Astrocyte of the cerebellum (primary cell): ENCODE results near the gene PLCB2.

Experiments
- DNase-seq: peaks from one replicate; pipeline ENCODE4 v3.0.0-alpha.2; 2011; ENCODE audit warnings: low read depth
- H3K4me3 ChIP-seq: 2 replicates; pipeline ENCODE4 v1.5.1; 2011; ENCODE audit warnings: mild to moderate bottlenecking, low read depth, low read length, moderate library complexity
- in situ Hi-C: cut with HindIII; loops from 2 replicates; pipeline ENCODE4 v1.10.0; 2017; ENCODE audit warnings: low sequenced_read_pairs
- TF ChIP-seq, protein P1 (sequence below): IDR thresholded peaks from 2 replicates; pipeline ENCODE4 v1.5.1; 2012; ENCODE audit warnings: low read length, low read depth, moderate library complexity, mild to moderate bottlenecking; ENCODE audit errors: missing control alignments

The PLCB2 gene

DNA sequence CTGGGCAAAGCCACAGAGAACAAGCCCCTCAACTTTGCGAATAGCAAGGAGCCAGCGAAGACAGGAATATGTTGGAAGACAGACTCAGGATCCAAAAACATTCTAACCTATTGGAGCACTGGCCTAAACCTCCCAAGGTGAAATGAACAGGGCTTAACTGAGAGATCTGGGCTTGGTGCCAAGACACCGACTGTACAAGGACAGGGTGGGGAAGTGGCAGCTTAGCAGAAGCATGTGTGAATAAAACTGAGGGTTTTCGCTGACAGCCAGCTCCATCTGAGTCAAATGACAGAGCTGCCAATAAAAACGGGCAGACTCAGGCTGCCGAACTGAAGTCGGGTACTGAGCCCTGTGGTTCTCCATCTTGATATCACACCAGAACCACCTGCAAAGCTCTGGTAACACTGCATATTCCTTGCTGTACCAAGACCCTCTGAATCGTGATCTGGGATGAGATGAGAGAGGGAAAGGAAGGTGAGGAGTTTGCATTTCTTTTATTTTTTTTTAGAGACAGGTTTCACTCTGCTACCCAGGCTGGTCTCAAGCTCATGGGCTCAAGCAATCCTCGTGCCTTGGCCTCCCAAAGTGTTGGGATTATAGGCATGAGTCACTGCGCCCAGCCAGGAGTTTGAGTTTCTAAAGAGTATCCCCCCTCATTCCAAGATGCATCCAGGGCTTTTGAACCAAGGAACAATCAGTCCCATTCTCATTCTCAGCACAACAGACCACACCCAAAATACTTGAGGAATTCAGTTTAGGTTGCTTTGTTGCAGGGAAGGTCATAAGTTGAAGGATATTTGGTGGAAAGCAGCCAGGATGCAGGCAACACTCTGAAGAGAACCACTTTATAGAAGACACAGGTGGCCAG is 6.0 kb upstream of the PLCB2 start:
- no peak for DNase-seq
- no peak overlapping the region for H3K4me3 ChIP-seq
- in situ Hi-C loops: no loop called here
- TF ChIP-seq, protein P1, sequence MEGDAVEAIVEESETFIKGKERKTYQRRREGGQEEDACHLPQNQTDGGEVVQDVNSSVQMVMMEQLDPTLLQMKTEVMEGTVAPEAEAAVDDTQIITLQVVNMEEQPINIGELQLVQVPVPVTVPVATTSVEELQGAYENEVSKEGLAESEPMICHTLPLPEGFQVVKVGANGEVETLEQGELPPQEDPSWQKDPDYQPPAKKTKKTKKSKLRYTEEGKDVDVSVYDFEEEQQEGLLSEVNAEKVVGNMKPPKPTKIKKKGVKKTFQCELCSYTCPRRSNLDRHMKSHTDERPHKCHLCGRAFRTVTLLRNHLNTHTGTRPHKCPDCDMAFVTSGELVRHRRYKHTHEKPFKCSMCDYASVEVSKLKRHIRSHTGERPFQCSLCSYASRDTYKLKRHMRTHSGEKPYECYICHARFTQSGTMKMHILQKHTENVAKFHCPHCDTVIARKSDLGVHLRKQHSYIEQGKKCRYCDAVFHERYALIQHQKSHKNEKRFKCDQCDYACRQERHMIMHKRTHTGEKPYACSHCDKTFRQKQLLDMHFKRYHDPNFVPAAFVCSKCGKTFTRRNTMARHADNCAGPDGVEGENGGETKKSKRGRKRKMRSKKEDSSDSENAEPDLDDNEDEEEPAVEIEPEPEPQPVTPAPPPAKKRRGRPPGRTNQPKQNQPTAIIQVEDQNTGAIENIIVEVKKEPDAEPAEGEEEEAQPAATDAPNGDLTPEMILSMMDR: no peak

DNA sequence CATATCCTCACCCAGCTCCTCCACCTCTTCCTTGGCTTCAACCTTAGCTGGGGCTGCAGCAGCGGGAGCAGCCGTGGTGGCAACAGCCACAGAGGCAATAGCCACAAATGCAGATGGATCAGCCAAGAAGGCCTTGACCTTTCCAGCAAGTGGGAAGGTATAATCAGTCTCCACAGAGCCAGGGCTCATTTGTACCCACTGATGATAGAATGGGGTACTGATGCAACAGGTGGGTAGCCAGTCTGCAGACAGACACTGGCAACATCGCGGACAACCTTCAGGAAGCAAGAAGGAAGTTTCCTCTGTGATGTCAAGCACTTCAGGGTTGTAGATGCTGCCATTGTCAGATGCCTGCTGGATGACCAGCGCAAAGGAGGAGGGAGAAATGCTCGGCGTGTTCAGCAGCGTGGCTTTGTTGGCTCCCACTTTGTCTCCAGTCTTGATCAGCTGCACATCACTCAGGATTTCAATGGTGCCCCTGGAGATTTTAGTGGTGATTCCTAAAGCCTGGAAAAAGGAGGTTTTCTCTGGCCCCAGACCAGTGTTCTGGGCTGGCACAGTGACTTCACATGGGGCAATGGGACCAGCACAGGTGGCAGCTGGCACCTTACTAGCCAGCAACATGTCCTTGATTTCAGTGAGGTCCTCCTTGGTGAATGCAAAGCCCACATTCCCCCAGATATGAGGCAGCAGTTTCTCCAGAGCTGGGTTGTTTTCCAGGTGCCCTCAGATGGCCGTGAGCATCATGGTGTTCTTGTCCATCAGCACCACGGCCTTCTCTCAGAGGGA is 4.8 kb upstream of the PLCB2 start:
- no peak overlapping the region for H3K4me3 ChIP-seq
- TF ChIP-seq, protein P1: no peak
- DNase-seq: no peak
- in situ Hi-C loops: no loop called here

DNA sequence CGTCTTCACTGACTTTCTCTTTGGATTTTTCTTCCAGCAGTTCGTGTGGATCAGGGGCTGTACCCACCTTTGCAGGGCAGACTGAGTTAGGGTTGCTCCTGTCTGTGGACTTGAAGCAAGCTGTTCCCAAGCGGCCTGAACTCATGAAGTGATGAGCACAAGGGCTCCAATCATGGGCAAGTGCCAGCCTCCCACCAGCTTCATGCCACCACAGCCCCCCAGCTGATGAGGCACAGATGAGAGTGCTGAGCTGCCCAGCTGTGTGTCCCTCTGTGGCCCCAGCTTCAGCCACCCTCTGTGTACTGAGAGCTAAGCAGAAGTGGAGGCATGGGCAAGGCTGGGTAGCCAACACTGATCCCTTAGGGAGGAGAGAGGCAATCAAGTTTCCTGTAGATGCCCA is 3.3 kb upstream of the PLCB2 start:
- TF ChIP-seq, protein P1: no peak
- in situ Hi-C loops: no loop called here
- no peak for DNase-seq
- H3K4me3 ChIP-seq: no peak overlapping the region

DNA sequence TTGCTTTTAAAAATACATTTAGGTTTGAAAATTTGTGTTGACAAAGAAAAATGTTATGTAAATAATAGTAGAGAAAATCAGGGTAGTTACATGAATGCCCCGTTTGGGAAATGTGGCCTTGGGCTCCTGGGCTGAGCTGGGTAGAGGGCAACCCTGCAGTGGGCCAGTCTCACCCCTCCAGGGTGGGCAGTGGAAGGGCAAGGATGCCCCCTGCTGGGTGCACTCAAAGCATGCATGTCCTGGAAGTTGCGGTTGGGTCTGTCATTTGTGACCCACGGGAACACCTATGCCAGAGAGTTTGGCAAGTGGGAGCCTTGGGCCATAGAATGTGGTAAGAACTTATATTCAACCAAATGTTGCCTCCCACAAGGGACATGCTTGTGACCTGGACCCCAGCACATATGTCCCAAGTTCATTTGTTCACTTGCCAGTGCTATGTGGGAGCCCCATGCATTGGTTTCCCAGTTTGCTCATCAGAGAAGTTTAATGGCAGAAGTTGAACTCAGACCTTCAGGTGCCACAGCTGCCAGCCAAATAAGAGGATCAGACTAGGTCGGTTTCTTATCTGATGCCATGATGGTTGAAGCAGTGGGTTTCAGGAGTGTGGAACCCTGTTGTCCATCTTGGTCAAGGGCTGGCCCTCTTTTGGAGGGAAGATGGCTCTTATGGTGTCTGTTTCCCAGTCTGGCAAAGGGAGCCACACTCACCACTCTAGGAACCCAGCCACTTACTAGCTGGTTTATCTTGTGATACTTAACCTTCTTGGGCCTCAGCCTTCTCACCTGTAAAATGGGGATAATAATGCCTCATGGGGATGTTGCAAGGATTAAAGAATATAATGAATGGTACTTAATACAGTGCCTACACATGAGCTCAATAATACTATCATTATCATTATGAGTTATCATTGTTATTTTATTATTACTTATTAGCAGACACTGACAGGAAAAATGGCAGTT is 2.5 kb upstream of the PLCB2 start:
- TF ChIP-seq, protein P1: peak; percentile 62
- DNase-seq: no peak
- no peak overlapping the region for H3K4me3 ChIP-seq
- in situ Hi-C loops: no loop called here

DNA sequence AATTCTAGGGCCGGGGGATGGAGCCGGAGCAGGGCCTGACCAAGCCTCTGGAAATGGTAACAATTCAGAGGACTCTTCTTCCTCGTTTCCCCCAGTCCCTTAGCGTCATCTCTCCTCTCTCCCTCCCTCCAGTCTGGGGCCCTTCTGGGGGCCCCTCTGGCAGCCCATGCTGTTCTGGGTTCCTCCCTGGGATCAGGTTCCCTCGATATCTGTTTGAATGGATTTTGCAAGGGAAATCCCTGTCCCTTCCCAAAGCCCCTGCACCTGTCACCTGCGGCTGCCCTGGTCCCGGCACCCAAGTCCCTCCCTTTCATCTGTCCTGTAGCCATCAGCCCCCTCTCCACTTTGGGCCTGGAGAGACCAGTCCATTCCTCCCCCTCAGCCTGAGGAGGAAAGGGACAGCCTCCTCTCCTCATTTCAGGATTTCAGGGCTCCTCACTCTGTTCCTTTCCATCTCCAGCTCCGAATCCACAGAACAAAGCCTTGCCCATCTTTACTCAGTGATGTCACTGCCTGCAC is 1.7 kb upstream of the PLCB2 start:
- in situ Hi-C loops: no loop called here
- no peak overlapping the region for H3K4me3 ChIP-seq
- TF ChIP-seq, protein P1: no peak
- no peak for DNase-seq

DNA sequence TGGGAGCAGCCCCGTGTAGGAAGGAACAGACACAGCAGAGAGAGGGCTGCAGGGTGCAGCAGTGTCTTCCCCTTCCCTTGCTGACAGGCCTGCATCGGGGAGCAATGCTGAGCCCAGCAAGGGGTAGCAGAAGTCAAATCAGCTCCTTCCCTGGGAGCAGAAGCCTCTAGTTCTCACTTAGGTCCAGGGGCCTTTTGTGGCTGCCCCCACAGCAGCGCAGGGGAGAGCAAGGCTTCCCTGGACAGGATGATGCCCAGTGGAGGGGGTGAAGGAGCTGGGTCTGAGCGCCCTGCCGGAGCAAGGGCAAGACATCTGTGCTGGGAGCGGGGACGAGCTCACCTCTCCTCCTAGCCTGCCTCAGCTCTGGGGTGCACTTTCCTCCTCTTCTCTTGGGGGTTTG is 827 bp downstream of the PLCB2 start:
- in situ Hi-C loops: no loop called here
- TF ChIP-seq, protein P1: no peak
- no peak overlapping the region for H3K4me3 ChIP-seq
- DNase-seq: no peak
